MG63 (cell line): ENCODE data around the gene MUC4. TPM values are rescaled to one million over a fixed set of nuclear protein-coding genes. Genes with fewer than 3 reads are reported as not detected.

Experiments used
- total RNA-seq: library from RNA; depleted of rRNA; stranded (reverse); fragments of >200 nt; shearing (Covaris generic); gene quantifications from 2 replicates; pipeline ENCODE4 v1.2.3, GENCODE V29; 2014; ENCODE audit warnings: low replicate concordance; rRNA removed

Gene MUC4
- total RNA-seq, 1 experiment from 2014 or later = not detected

Other genes with a start within 250 kb of the MUC4 start
- gene APOD, start 228.0 kb downstream of the MUC4 start, total RNA-seq = not detected in 2 replicates
- not detected in 2 replicates for gene MUC20, start 91.0 kb downstream of the MUC4 start, total RNA-seq
- 6.3 and 22.2 TPM in 2 replicates for gene TNK2, start 96.6 kb upstream of the MUC4 start, total RNA-seq